Measurements from ENCODE around the gene CCDC57.

Gene CCDC57

GRCh38 chr17:82112181-82112913 is 100.3 kb downstream of the CCDC57 start:
- peaks cover 3% of the 10 kb centered on the region for H3K36me3 ChIP-seq (replicated peaks)
- no peak for TF ChIP-seq CTCF (IDR thresholded peaks at IDR 0.05; ENCODE audit: low read depth, low read length, missing control alignments)
- in situ Hi-C loops (cut with HindIII; ENCODE audit: low pct_ligation_motif_present, low sequenced_read_pairs): no loop called here
- H3K4me3 ChIP-seq (ENCODE audit: low read depth, low read length): no peak overlapping the region
- H3K27ac ChIP-seq: no peak overlapping the region
- DNase-seq: no peak
- no peaks in the 10 kb centered on the region for H3K27me3 ChIP-seq (replicated peaks)

- Histone ChIP-seq H3K27me3 (replicated peaks) (no peaks in the 10 kb centered on the region), H3K27ac (no peak overlapping the region), H3K4me3 (ENCODE audit: low read depth, low read length) (no peak overlapping the region), H3K36me3 (replicated peaks) (peaks cover 3% of the 10 kb centered on the region)
- TF ChIP-seq CTCF (IDR thresholded peaks at IDR 0.05; ENCODE audit: low read depth, low read length, missing control alignments): no peak
- in situ Hi-C loops (cut with HindIII; ENCODE audit: low pct_ligation_motif_present, low sequenced_read_pairs): no loop called here
- DNase-seq: no peak
These were observed 102.3 kb downstream of the CCDC57 start for GRCh38 chr17:82110298-82110697.

DNA sequence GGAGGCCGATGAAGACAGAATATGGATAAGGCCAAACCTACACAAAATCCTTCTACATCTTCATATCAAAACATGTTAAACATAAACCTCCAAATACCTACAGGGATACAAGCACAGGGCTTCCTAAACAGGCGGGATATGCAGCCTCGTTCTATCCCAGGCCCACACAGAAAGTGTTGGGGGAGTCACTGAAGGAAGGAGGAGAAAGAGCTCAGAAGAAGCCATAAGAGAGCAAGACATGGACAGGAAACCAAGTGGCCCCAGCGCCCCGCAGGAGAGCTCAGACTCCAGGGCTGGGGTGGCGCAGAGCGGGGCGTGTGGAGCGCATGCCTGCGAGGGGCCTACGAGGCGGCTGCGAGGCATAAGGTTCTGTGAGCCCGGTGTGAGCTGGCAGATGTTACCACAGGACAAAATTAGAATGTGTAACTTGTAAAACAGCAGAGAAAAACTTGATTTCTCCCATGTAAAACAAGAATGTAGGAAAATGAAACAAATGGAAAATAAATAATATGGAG is 103.6 kb downstream of the CCDC57 start:
- TF ChIP-seq CTCF (IDR thresholded peaks at IDR 0.05; ENCODE audit: low read depth, low read length, missing control alignments): no peak
- Histone ChIP-seq H3K36me3 (replicated peaks) (peaks cover 3% of the 10 kb centered on the region), H3K27ac (no peak overlapping the region), H3K27me3 (replicated peaks) (no peaks in the 10 kb centered on the region), H3K4me3 (ENCODE audit: low read depth, low read length) (no peak overlapping the region)
- in situ Hi-C loops (cut with HindIII; ENCODE audit: low pct_ligation_motif_present, low sequenced_read_pairs): no loop called here
- DNase-seq: no peak

- no peak for TF ChIP-seq CTCF (IDR thresholded peaks at IDR 0.05; ENCODE audit: low read depth, low read length, missing control alignments)
- no peak overlapping the region for H3K4me3 ChIP-seq (ENCODE audit: low read depth, low read length)
- no peaks in the 10 kb centered on the region for H3K27me3 ChIP-seq (replicated peaks)
- no peak for DNase-seq
- H3K27ac ChIP-seq: no peak overlapping the region
- peaks cover 3% of the 10 kb centered on the region for H3K36me3 ChIP-seq (replicated peaks)
- in situ Hi-C loops (cut with HindIII; ENCODE audit: low pct_ligation_motif_present, low sequenced_read_pairs): no loop called here
These were observed 104.1 kb downstream of the CCDC57 start for GRCh38 chr17:82108496-82108945.

DNA sequence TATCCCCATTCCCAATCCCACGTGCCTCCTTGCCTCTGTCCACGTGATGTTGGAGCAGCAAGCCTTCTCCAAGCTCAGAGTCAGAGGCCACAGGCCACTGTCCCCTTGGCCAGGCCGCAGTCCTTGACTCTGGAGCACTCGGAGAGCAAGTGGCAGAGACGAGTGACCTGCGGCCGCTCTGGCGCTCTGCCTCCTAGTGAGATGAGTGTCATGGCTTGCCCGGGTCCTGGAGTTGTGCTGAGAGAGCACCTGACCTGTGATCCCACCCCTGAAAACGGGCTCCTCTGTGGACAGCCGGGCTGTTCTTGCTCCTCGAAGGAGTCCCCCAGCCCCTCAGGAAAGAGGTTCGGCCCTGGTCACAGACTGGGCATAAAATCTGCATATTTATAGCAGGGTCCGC is 104.6 kb downstream of the CCDC57 start:
- no peak for TF ChIP-seq CTCF (IDR thresholded peaks at IDR 0.05; ENCODE audit: low read depth, low read length, missing control alignments)
- Histone ChIP-seq H3K36me3 (replicated peaks) (peaks cover under 1% of the 10 kb centered on the region), H3K4me3 (ENCODE audit: low read depth, low read length) (no peak overlapping the region), H3K27ac (no peak overlapping the region), H3K27me3 (replicated peaks) (no peaks in the 10 kb centered on the region)
- in situ Hi-C loops (cut with HindIII; ENCODE audit: low pct_ligation_motif_present, low sequenced_read_pairs): no loop called here
- DNase-seq: no peak
